Thyroid gland (tissue), 4 donors: ENCODE data around the gene NQO2. TPM values are rescaled to one million over a fixed set of nuclear protein-coding genes. Genes with fewer than 3 reads are reported as not detected.
A peak's percentile ranks its signal among the peaks of the same experiment; 100 is the strongest.

Source experiments
- DNase-seq, 2 donors: peaks; one replicate each; pipeline ENCODE4 v3.0.0-alpha.2; 2019
- H3K27ac ChIP-seq, 3 donors: fragments of 200-600 bp; sonication (generic); 1 replicate in 2 of 3; 2 replicates in 1 of 3; pipeline ENCODE4 v1.5.1; 2016 to 2019; ENCODE audit warnings: mild to moderate bottlenecking in 1 of 3, moderate library complexity in 1 of 3
- H3K27me3 ChIP-seq: fragments of 200-600 bp; sonication (generic); one replicate; pipeline ENCODE4 v1.5.1; 2019
- H3K36me3 ChIP-seq, 2 donors: fragments of 200-600 bp; sonication (generic); one replicate each; pipeline ENCODE4 v1.5.1; 2016 to 2019
- H3K4me1 ChIP-seq, 2 donors: fragments of 200-600 bp; sonication (generic); one replicate each; pipeline ENCODE4 v1.5.1; 2017 to 2019
- H3K4me3 ChIP-seq, 3 donors: fragments of 200-600 bp; sonication (generic); replicated peaks in 1 of 3; 1 replicate in 2 of 3; 2 replicates in 1 of 3; pipeline ENCODE4 v1.5.1; 2016; ENCODE audit warnings: mild to moderate bottlenecking in 1 of 3
- H3K9me3 ChIP-seq: fragments of 200-600 bp; sonication (generic); one replicate; pipeline ENCODE4 v1.5.1; 2017
- POLR2A ChIP-seq, 2 donors: fragments of 450-650 bp; IDR thresholded peaks; one replicate each; pipeline ENCODE4 v1.6.1; 2017; ENCODE audit warnings: antibody characterized with exemption in 2 of 2, mild to moderate bottlenecking in 2 of 2, moderate library complexity in 1 of 2
- WGBS, 2 donors: methylation state at CpG; one replicate each; pipeline ENCODE4 v1.1.5; 2017; 5-methylcytosine and 5-hydroxymethylcytosine counted together
- intact Hi-C: fragments of 100-400 bp; cut with DNase I; formaldehyde crosslinking; loops from one replicate; pipeline ENCODE4 v1.15.1; 2023
- total RNA-seq, 4 donors: library from RNA; depleted of rRNA; stranded (reverse); fragments of >200 nt; gene quantifications; one replicate each; pipeline ENCODE4 v1.2.3, GENCODE V29; 2016
- TF ChIP-seq, protein P1 (sequence below), 6 experiments: fragments of 200-600 bp in 3 of 6; fragments of 450-650 bp in 3 of 6; sonication (generic) in 3 of 6; IDR thresholded peaks; one replicate each; pipeline ENCODE4 v1.5.1; 2016 to 2019; ENCODE audit warnings: antibody characterized with exemption in 6 of 6, mild to moderate bottlenecking in 2 of 6, inconsistent platforms in 1 of 6, moderate library complexity in 1 of 6

Gene NQO2
- total RNA-seq, 4 donors from 2014 or later = 20.7 to 43.0 (median 36.3) TPM

DNA sequence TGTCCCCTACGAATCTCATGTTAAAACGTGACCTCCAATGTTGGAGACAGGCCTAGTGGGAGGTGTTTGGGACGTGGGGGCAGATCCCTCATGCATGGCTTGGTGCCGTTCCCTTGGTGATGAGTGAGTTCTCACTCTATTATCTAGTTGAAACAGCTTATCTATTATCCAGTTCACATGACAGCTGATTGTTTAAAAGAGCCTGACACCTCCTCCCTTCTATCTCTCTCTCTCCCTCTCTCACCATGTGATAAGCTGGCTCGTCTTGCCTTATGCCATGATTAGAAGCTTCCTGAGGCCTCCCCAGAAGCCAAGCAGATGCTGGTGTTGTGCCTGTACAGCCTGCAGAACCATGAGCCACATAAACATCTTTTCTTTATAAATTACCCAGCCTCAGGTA is 35.7 kb downstream of the NQO2 start:
- H3K9me3 ChIP-seq = no peaks in the 10 kb centered on the region
- WGBS, 2 donors = 79 to 84% methylated on average over 5 of the region's 5 CpGs
- no peak overlapping the region for H3K4me3 ChIP-seq
- no peaks in the 10 kb centered on the region for H3K27me3 ChIP-seq
- no peak for TF ChIP-seq POLR2A (IDR thresholded peaks at IDR 0.05)
- TF ChIP-seq, protein P1, sequence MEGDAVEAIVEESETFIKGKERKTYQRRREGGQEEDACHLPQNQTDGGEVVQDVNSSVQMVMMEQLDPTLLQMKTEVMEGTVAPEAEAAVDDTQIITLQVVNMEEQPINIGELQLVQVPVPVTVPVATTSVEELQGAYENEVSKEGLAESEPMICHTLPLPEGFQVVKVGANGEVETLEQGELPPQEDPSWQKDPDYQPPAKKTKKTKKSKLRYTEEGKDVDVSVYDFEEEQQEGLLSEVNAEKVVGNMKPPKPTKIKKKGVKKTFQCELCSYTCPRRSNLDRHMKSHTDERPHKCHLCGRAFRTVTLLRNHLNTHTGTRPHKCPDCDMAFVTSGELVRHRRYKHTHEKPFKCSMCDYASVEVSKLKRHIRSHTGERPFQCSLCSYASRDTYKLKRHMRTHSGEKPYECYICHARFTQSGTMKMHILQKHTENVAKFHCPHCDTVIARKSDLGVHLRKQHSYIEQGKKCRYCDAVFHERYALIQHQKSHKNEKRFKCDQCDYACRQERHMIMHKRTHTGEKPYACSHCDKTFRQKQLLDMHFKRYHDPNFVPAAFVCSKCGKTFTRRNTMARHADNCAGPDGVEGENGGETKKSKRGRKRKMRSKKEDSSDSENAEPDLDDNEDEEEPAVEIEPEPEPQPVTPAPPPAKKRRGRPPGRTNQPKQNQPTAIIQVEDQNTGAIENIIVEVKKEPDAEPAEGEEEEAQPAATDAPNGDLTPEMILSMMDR (IDR thresholded peaks at IDR 0.05) = no peak
- H3K27ac ChIP-seq = no peak overlapping the region
- no peak for DNase-seq
- intact Hi-C loops = no loop called here
- H3K36me3 ChIP-seq = no peaks in the 10 kb centered on the region
- H3K4me1 ChIP-seq = peaks cover 0 to 3% of the 10 kb centered on the region in 2 donors

DNA sequence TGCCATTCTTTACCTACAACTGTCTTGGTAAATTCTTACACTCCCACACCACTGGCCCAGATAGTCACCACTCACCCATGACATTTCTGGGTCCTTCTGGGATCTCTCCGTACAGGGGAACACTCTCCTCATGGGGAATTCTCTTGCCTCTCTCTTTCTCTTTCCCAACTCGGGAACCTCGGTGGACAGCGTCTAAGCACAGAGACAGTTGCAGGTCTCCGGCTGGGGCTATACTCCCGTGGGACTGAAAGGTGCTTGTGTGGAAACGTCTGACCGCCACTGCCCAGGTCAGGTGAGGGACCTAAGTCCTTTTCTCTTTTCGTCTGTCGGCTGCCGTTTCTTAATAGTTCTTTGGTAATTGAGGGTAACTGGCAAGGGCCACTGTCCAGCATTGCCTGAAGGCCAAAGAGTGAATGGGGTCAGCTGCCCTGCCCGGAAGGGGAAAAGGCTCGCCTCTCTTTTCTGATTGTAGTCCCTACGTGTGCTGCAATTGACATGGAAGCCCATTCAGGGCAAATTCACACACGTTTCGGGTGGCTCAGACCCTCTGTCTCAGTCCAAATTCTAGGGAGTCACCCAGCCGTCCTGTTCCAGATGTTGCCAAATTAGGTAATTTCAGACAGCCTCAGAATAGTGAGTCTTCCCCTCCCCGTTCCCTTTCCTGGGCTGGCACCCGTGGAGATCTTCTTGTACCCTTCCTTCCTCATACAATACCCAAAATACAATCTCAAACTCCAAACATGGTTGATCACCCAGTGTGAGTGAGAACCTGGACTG is 37.4 kb downstream of the NQO2 start:
- H3K4me3 ChIP-seq = no peak overlapping the region
- 74 to 75% methylated on average over 19 of the region's 19 CpGs for WGBS, 2 donors
- no peak overlapping the region for H3K27ac ChIP-seq
- H3K27me3 ChIP-seq = no peaks in the 10 kb centered on the region
- intact Hi-C loops = no loop called here
- H3K4me1 ChIP-seq = no peaks in the 10 kb centered on the region
- TF ChIP-seq, protein P1 (IDR thresholded peaks at IDR 0.05) = no peak
- TF ChIP-seq POLR2A (IDR thresholded peaks at IDR 0.05) = no peak
- no peak for DNase-seq
- no peaks in the 10 kb centered on the region for H3K36me3 ChIP-seq
- no peaks in the 10 kb centered on the region for H3K9me3 ChIP-seq

DNA sequence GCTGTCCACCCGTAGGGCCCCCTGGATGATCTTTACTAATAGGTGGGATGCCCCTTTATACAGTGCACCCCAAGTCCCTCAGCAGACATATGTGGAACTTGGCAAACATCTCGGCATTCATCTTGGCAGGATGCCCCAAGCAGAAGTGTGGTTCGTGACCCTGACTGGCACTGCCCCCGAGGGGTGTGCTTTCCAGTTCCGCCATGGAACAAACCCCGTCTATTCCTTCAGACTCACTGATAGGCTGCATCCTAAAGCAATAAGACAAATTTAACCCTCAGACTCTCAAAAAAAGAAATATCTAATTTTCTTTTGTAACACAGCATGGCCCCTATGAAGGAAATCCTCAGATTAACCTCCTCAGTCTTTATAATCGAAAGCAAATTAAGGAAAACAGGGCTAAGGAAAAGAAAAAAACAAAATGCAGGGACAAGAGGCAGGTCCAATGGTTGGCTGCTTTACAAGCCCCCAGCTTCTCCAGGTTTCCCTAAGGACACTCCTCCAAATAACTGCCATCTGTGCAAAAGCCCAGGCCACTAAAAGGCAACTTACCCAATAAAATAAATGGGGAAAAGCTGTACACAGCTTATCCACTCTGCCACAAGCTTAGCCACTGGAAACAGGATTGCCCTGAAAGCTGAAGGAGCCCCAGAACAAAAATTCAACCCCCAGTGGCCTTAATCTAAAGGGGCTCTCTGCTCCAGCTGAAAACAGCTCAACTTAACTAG is 38.1 kb downstream of the NQO2 start:
- H3K4me3 ChIP-seq = no peak overlapping the region
- TF ChIP-seq, protein P1 (IDR thresholded peaks at IDR 0.05) = no peak
- TF ChIP-seq POLR2A (IDR thresholded peaks at IDR 0.05) = no peak
- H3K36me3 ChIP-seq = no peaks in the 10 kb centered on the region
- H3K9me3 ChIP-seq = no peaks in the 10 kb centered on the region
- intact Hi-C loops = no loop called here
- DNase-seq = peak in 1 of 2 donors; percentile 16
- no peaks in the 10 kb centered on the region for H3K4me1 ChIP-seq
- H3K27ac ChIP-seq = no peak overlapping the region
- 50 to 56% methylated on average over 7 of the region's 7 CpGs for WGBS, 2 donors
- H3K27me3 ChIP-seq = no peaks in the 10 kb centered on the region

DNA sequence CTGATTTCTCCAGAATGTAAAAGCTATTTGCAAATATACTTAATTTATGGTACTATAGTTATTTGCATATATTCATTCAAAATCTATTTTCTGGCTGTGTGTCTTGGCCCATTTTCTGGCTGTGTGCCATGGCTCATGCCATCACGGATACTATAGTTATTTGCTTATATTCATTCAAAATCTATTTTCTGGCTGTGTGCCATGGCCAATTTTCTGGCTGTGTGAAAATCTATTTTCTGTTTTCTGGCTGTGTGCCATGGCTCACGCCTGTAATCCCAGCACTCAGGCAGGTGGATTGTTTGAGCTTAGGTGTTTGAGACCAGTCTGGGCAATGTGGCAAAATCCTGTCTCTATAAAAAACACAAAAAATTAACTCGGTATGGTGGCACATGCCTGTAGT is 39.7 kb downstream of the NQO2 start:
- H3K27ac ChIP-seq = no peak overlapping the region
- H3K4me1 ChIP-seq = no peaks in the 10 kb centered on the region
- no peak for DNase-seq
- intact Hi-C loops = no loop called here
- no peaks in the 10 kb centered on the region for H3K9me3 ChIP-seq
- 52 to 66% methylated on average over 3 of the region's 3 CpGs for WGBS, 2 donors
- TF ChIP-seq, protein P1 (IDR thresholded peaks at IDR 0.05) = no peak
- no peak for TF ChIP-seq POLR2A (IDR thresholded peaks at IDR 0.05)
- H3K4me3 ChIP-seq = no peak overlapping the region
- H3K36me3 ChIP-seq = no peaks in the 10 kb centered on the region
- no peaks in the 10 kb centered on the region for H3K27me3 ChIP-seq

DNA sequence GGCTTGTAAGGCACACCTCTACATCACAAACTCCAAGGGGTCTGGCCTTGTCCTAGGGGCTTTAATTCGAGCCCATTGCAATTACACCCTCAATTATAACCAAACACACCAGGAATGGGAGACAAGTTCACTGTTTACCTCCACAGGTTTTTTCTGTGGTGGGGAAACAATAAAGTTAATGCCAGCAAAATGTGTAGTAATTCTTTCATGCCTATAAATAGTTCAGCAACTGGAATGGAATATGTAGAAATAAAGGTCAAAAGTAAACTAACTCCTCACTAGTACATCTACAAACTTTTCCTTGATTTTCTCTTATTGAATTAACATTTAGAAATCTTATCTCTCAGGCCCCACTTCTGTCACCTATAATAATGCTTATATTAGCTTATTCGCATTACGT is 41.5 kb downstream of the NQO2 start:
- Histone ChIP-seq H3K4me3 (no peak overlapping the region), H3K27ac (no peak overlapping the region), H3K4me1 (no peaks in the 10 kb centered on the region), H3K9me3 (no peaks in the 10 kb centered on the region), H3K27me3 (no peaks in the 10 kb centered on the region), H3K36me3 (no peaks in the 10 kb centered on the region)
- TF ChIP-seq POLR2A (IDR thresholded peaks at IDR 0.05) = no peak
- TF ChIP-seq, protein P1 (IDR thresholded peaks at IDR 0.05) = no peak
- 94% methylated on average over 3 of the region's 3 CpGs for WGBS, 2 donors
- intact Hi-C loops = no loop called here
- DNase-seq = no peak
